Parathyroid adenoma (tissue), 2 donors: ENCODE measurements around the gene INPP4A.

Source experiments
- H2AFZ ChIP-seq: fragments of 300-600 bp; sonication (generic); one replicate; pipeline ENCODE4 v1.7.0; 2017; ENCODE audit warnings: antibody characterized with exemption, mild to moderate bottlenecking
- H3K27ac ChIP-seq: fragments of 300-600 bp; sonication (generic); one replicate; pipeline ENCODE4 v1.7.0; 2017
- H3K27me3 ChIP-seq: fragments of 300-600 bp; sonication (generic); one replicate; pipeline ENCODE4 v1.7.0; 2017; ENCODE audit warnings: low read length; ENCODE audit not compliant: control insufficient read depth, insufficient read depth
- H3K36me3 ChIP-seq: fragments of 300-600 bp; sonication (generic); one replicate; pipeline ENCODE4 v1.7.0; 2017; ENCODE audit warnings: low read length; ENCODE audit not compliant: control insufficient read depth, insufficient read depth
- H3K4me1 ChIP-seq: fragments of 300-600 bp; sonication (generic); one replicate; pipeline ENCODE4 v1.7.0; 2017; ENCODE audit warnings: control low read depth
- H3K4me2 ChIP-seq: fragments of 300-600 bp; sonication (generic); one replicate; pipeline ENCODE4 v1.7.0; 2017; ENCODE audit warnings: low read length
- H3K4me3 ChIP-seq: fragments of 300-600 bp; sonication (generic); one replicate; pipeline ENCODE4 v1.7.0; 2017; ENCODE audit warnings: low read depth, low read length
- H3K79me2 ChIP-seq: fragments of 300-600 bp; sonication (generic); one replicate; pipeline ENCODE4 v1.7.0; 2017; ENCODE audit warnings: control low read depth
- H3K9ac ChIP-seq: fragments of 300-600 bp; sonication (generic); one replicate; pipeline ENCODE4 v1.7.0; 2017; ENCODE audit warnings: mild to moderate bottlenecking
- H3K9me3 ChIP-seq: fragments of 300-600 bp; sonication (generic); one replicate; pipeline ENCODE4 v1.7.0; 2017; ENCODE audit warnings: low read length; ENCODE audit not compliant: control insufficient read depth
- CTCF ChIP-seq: fragments of 300-600 bp; sonication (generic); IDR thresholded peaks from one replicate; pipeline ENCODE4 v1.7.0; 2017; ENCODE audit warnings: antibody characterized with exemption, mild to moderate bottlenecking
- donor health status: primary hyperparathyroidism.

Gene INPP4A

GRCh38 chr2:98506881-98507280 is 62.2 kb downstream of the INPP4A start:
- H3K27me3 ChIP-seq: no peaks in the 10 kb centered on the region
- no peak for TF ChIP-seq CTCF
- no peak overlapping the region for H3K9ac ChIP-seq
- peaks cover 28% of the 10 kb centered on the region for H3K79me2 ChIP-seq
- H3K27ac ChIP-seq: no peak overlapping the region
- peaks cover 13% of the 10 kb centered on the region for H3K4me1 ChIP-seq
- H3K4me3 ChIP-seq: no peak overlapping the region
- no peak overlapping the region for H2AFZ ChIP-seq
- no peak overlapping the region for H3K4me2 ChIP-seq
- H3K36me3 ChIP-seq: no peaks in the 10 kb centered on the region
- H3K9me3 ChIP-seq: no peaks in the 10 kb centered on the region

GRCh38 chr2:98507461-98507860 is 62.8 kb downstream of the INPP4A start:
- no peak overlapping the region for H3K9ac ChIP-seq
- no peaks in the 10 kb centered on the region for H3K9me3 ChIP-seq
- no peak overlapping the region for H2AFZ ChIP-seq
- H3K4me2 ChIP-seq: no peak overlapping the region
- H3K27ac ChIP-seq: no peak overlapping the region
- H3K4me1 ChIP-seq: peaks cover 10% of the 10 kb centered on the region
- H3K4me3 ChIP-seq: no peak overlapping the region
- peaks cover 32% of the 10 kb centered on the region for H3K79me2 ChIP-seq
- H3K36me3 ChIP-seq: no peaks in the 10 kb centered on the region
- TF ChIP-seq CTCF: no peak
- no peaks in the 10 kb centered on the region for H3K27me3 ChIP-seq

- H3K9ac ChIP-seq: no peak overlapping the region
- H3K27me3 ChIP-seq: no peaks in the 10 kb centered on the region
- H3K79me2 ChIP-seq: peaks cover 35% of the 10 kb centered on the region
- no peaks in the 10 kb centered on the region for H3K36me3 ChIP-seq
- no peak overlapping the region for H2AFZ ChIP-seq
- no peak overlapping the region for H3K27ac ChIP-seq
- no peak for TF ChIP-seq CTCF
- H3K4me2 ChIP-seq: no peak overlapping the region
- H3K9me3 ChIP-seq: no peaks in the 10 kb centered on the region
- H3K4me3 ChIP-seq: no peak overlapping the region
- H3K4me1 ChIP-seq: peaks cover 8% of the 10 kb centered on the region
These were observed 63.4 kb downstream of the INPP4A start for GRCh38 chr2:98507891-98508708.

GRCh38 chr2:98508709-98509066 is 64.0 kb downstream of the INPP4A start:
- H3K79me2 ChIP-seq: peaks cover 39% of the 10 kb centered on the region
- no peak for TF ChIP-seq CTCF
- H3K27me3 ChIP-seq: no peaks in the 10 kb centered on the region
- no peaks in the 10 kb centered on the region for H3K9me3 ChIP-seq
- H2AFZ ChIP-seq: no peak overlapping the region
- no peak overlapping the region for H3K9ac ChIP-seq
- H3K4me3 ChIP-seq: no peak overlapping the region
- no peak overlapping the region for H3K4me2 ChIP-seq
- no peak overlapping the region for H3K27ac ChIP-seq
- H3K4me1 ChIP-seq: peaks cover 7% of the 10 kb centered on the region
- no peaks in the 10 kb centered on the region for H3K36me3 ChIP-seq
